Retinal pigment epithelial cell (primary cell): ENCODE results near the gene UQCRHL.

Experiments
- DNase-seq: peaks from one replicate; pipeline ENCODE4 v3.0.0-alpha.2; 2010; ENCODE audit warnings: low read depth
- H3K4me3 ChIP-seq: 2 replicates; pipeline ENCODE4 v1.5.1; 2011; ENCODE audit warnings: mild to moderate bottlenecking, low read length, control low read depth, moderate library complexity
- TF ChIP-seq, protein P1 (sequence below): conservative IDR thresholded peaks from 2 replicates; pipeline ENCODE4 v1.5.1; 2011; ENCODE audit warnings: low read depth, low read length, control low read depth, inconsistent platforms

Gene UQCRHL

GRCh38 chr1:15765495-15766194 is 41.8 kb downstream of the UQCRHL start:
- H3K4me3 ChIP-seq: no peak overlapping the region
- TF ChIP-seq, protein P1, sequence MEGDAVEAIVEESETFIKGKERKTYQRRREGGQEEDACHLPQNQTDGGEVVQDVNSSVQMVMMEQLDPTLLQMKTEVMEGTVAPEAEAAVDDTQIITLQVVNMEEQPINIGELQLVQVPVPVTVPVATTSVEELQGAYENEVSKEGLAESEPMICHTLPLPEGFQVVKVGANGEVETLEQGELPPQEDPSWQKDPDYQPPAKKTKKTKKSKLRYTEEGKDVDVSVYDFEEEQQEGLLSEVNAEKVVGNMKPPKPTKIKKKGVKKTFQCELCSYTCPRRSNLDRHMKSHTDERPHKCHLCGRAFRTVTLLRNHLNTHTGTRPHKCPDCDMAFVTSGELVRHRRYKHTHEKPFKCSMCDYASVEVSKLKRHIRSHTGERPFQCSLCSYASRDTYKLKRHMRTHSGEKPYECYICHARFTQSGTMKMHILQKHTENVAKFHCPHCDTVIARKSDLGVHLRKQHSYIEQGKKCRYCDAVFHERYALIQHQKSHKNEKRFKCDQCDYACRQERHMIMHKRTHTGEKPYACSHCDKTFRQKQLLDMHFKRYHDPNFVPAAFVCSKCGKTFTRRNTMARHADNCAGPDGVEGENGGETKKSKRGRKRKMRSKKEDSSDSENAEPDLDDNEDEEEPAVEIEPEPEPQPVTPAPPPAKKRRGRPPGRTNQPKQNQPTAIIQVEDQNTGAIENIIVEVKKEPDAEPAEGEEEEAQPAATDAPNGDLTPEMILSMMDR: no peak
- DNase-seq: no peak

- TF ChIP-seq, protein P1: no peak
- no peak overlapping the region for H3K4me3 ChIP-seq
- no peak for DNase-seq
Observed at GRCh38 chr1:15764890-15765289, 42.6 kb downstream of the UQCRHL start.

DNA sequence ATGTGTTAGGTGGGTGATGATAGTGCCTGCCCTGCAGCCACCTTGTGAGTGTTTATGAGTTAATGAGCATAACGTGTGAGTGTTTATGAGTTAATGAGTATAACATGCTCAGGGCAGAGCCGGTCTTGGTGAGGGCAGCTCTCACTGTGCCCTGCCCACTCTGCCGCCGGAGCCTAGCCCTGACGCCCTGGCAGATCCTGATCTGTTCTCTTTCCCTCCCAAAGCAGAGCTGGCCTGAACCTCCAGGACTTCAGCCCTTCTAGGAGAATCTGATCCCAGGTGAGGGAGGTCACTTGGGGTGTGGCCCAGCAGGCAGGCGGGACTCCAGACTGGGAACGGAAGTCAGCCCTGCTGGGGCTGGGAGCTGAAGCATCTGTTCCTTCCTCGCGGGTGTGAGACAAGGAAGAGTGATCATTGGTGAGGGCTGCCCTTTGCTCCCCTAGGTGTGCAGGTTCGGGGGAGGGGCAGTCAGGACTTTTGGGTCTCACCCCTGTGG is 43.1 kb downstream of the UQCRHL start:
- no peak overlapping the region for H3K4me3 ChIP-seq
- TF ChIP-seq, protein P1: no peak
- DNase-seq: no peak

- TF ChIP-seq, protein P1: no peak
- no peak for DNase-seq
- no peak overlapping the region for H3K4me3 ChIP-seq
Observed at GRCh38 chr1:15762546-15762945, 44.9 kb downstream of the UQCRHL start.

GRCh38 chr1:15761366-15762128 is 45.9 kb downstream of the UQCRHL start:
- no peak for DNase-seq
- TF ChIP-seq, protein P1: no peak
- peak overlapping the region; percentile 29 for H3K4me3 ChIP-seq

- peak overlapping the region; percentile 29 for H3K4me3 ChIP-seq
- DNase-seq: no peak
- TF ChIP-seq, protein P1: no peak
Observed at GRCh38 chr1:15760520-15761211, 46.8 kb downstream of the UQCRHL start.
